Effector CD4-positive, alpha-beta T cell (primary cell): ENCODE data around the gene RPL13.
A peak's percentile ranks its signal among the peaks of the same experiment; 100 is the strongest.

Experiments used
- DNase-seq: peaks from one replicate; pipeline ENCODE4 v3.0.0-alpha.2; 2020

RPL13 gene

GRCh38 chr16:89600427-89600826, 39.9 kb downstream of the RPL13 start:
- no peak for DNase-seq

DNA sequence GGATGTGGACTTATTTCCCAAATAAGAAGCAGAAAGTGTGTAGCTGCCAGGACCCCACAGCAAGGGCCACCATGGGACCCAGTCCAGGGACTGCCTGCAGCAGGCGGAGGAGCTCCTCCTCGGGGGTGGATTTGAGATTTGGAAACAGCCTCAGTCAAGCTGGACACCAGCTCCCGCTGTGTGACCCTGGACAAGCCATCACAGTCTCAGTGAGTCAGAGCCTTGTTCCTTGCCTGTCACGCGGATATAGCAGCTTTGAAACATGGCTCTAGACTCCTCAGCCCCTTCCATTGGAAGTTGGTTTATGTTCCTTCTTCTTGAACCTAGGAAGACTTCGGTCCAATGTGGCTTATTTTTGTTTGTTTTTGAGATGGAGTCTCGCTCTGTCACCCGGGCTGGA, 40.5 kb downstream of the RPL13 start:
- DNase-seq: no peak

DNA sequence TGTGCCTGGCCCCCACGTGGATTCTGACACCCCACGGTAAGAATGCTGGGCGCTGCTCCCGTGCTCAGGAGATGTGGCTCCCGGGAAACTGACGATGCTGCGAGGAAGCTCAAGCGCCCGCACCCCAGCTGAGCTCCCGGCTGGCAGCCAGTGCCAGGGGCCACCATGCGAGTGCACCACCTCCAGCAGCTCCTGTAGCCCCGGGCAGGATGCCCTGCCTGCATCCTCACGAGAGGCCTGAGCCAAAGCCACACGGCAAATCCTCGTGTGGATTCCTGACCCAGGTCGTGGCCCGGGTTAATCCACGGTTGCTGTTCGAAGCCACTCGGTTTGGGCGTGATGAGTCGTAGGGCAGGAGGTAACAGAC, 41.4 kb downstream of the RPL13 start:
- no peak for DNase-seq

GRCh38 chr16:89602273-89602951, 41.9 kb downstream of the RPL13 start:
- DNase-seq: peak; percentile 32

GRCh38 chr16:89602952-89603590, 42.6 kb downstream of the RPL13 start:
- DNase-seq: no peak

DNA sequence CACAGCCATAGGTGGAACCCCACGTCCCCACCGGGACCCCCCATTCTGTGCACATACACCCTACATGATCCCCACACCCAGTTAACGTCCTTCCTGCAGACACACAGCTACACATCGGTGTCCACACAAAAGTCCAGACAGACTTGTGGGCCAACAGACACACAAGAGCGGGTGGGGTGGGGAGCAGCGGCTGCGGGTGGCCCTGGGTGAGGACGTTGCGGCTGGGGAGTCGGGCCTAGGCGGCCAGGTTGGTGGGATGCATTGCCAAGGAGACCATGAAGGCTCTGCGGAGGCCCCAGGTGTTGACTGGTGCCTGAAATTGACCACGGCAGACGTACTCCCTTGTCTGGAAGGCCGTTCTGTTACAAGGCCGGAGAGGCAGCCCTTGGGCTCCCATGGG, 44.3 kb downstream of the RPL13 start:
- no peak for DNase-seq

GRCh38 chr16:89605186-89605970, 44.9 kb downstream of the RPL13 start:
- no peak for DNase-seq

GRCh38 chr16:89606006-89606405, 45.5 kb downstream of the RPL13 start:
- no peak for DNase-seq

DNA sequence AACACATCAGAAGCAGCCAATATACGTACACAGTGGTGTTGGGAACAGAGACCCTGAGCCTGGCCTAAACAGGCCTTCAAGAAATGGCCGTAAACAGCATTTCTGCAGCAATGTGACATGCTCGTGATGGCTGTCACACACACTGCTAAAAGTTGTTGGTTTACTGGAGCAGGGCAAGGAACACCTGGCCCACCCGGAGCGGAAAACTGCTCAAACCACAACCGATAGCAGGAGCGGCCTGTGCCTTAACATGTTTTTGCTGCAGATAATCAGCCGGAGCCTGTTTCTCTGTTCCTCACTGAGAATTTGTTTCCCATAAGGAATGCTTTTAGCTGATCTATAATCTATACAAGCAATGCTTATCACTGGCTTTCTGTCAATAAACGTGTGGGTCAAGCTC, 47.0 kb downstream of the RPL13 start:
- DNase-seq: no peak

- DNase-seq: no peak
These were observed 47.7 kb downstream of the RPL13 start for GRCh38 chr16:89607937-89608740.

DNA sequence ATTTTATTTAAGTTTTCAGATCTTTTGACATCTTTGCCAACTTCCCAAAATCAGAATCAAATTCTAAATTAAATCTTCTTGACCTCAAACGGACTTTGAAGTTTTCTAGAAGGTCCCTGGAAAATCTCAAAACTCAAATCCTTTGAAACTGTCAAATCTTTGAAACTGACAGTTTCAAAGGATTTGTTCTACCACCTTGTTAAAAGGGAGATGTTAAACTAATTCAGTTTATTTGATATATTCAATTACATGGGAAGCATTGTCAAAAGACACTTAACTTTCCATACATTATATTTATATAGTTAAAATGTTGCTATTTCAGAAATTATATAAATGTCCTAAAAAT, 49.6 kb downstream of the RPL13 start:
- DNase-seq: no peak

- no peak for DNase-seq
These were observed 52.1 kb downstream of the RPL13 start for GRCh38 chr16:89612415-89613166.

DNA sequence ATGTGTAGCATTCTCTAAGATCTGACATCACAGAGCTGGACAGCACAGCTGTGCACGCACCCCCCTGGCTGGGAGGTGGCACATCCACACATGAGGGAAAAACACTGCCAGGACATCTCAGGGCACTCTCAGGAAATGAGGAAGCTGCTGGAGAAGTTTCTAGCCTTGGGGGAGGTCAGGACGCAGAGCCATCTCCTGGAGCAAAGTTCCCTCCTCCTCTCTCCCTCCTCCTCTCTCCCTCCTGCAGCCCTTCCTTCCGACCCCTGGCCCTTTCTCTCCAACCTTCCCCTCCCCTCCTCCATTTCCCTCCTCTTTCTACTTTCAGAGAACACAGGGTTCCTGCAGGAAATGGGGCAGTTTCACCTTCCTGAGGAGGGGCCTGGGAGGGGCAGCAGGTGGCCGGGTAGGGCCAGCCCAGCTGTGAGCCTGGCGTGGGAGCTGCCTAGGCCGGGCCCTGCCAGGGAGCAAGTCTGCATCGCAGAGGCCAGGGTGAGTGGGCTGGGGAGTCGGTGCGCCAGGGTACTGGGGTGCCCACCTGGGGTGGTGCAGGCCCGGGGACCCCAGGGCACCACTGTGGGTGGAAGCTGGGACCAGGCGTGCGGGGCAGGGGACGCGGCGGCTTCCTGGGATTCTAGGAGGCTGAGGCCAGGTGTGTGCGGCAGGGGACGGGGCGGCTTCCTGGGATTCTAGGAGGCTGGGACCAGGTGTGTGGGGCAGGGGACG, 52.9 kb downstream of the RPL13 start, which contains the start of gene DPEP1:
DPEP1 (plus strand) TSS at position 412 of the 723 bp plus-strand sequence. CDS start 16,769 bp downstream, outside the sequence.
- DNase-seq: no peak

DNA sequence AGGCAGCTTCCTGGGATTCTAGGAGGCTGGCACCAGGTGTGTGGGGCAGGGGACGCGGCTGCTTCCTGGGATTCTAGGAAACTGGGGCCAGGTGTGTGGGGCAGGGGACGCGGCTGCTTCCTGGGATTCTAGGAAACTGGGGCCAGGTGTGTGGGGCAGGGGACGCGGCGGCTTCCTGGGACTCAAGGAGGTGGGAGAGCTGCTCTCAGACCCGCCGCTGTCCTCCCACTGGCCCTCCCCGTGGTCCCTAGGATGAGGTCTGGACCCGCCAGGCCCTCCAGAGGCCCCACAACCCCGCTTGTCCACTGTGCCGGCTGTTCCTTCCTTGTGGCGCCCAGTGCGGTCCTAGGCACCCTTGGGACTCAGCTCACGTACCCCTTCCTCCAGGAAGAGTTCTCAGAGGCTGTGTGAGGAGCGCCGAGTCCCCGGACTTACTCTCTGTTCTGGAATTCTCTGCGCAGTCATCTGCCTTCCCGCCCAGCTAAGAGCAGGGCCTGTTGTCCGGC, 53.5 kb downstream of the RPL13 start:
- DNase-seq: no peak
